Stimulated activated CD4-positive, alpha-beta T cell treated with anti-CD3 and anti-CD28 coated beads, Interleukin-1b, Interleukin-23, amount 100 ng/mL, for 1 hour (primary cell): ENCODE data around the gene CXCR5.
A peak's percentile ranks its signal among the peaks of the same experiment; 100 is the strongest.

Experiments used
- DNase-seq, 2 donors: peaks; one replicate each; pipeline ENCODE4 v3.0.0-alpha.2; 2020; ENCODE audit warnings: low read depth in 2 of 2

Gene CXCR5

GRCh38 chr11:118927554-118928100 lies 43.9 kb downstream of the CXCR5 start:
- DNase-seq = no peak

GRCh38 chr11:118928101-118928869 lies 44.6 kb downstream of the CXCR5 start:
- peak; percentile 87 to 94 for DNase-seq

GRCh38 chr11:118928870-118929500 lies 45.3 kb downstream of the CXCR5 start:
- no peak for DNase-seq

GRCh38 chr11:118929501-118930093 lies 45.9 kb downstream of the CXCR5 start:
- peak in 1 of 2 donors; percentile 50 for DNase-seq

GRCh38 chr11:118930094-118930712 lies 46.5 kb downstream of the CXCR5 start:
- peak; percentile 67 to 82 for DNase-seq

- DNase-seq = no peak
Observed at GRCh38 chr11:118931571-118931970, 47.9 kb downstream of the CXCR5 start.

- no peak for DNase-seq
Observed at GRCh38 chr11:118933486-118933885, 49.8 kb downstream of the CXCR5 start.

GRCh38 chr11:118935376-118935775 lies 51.7 kb downstream of the CXCR5 start:
- DNase-seq = no peak

- no peak for DNase-seq
Observed at GRCh38 chr11:118938491-118939403, 55.1 kb downstream of the CXCR5 start.

- no peak for DNase-seq
Observed at GRCh38 chr11:118939404-118939915, 55.8 kb downstream of the CXCR5 start.

GRCh38 chr11:118939953-118940598 lies 56.4 kb downstream of the CXCR5 start:
- no peak for DNase-seq

- DNase-seq = no peak
Observed at GRCh38 chr11:118947091-118947490, 63.4 kb downstream of the CXCR5 start.
